ENCODE measurements around the gene SSBP3.

GRCh38 chr1:54357967-54358366 lies 48.2 kb downstream of the SSBP3 start:
- TF ChIP-seq, protein P1, sequence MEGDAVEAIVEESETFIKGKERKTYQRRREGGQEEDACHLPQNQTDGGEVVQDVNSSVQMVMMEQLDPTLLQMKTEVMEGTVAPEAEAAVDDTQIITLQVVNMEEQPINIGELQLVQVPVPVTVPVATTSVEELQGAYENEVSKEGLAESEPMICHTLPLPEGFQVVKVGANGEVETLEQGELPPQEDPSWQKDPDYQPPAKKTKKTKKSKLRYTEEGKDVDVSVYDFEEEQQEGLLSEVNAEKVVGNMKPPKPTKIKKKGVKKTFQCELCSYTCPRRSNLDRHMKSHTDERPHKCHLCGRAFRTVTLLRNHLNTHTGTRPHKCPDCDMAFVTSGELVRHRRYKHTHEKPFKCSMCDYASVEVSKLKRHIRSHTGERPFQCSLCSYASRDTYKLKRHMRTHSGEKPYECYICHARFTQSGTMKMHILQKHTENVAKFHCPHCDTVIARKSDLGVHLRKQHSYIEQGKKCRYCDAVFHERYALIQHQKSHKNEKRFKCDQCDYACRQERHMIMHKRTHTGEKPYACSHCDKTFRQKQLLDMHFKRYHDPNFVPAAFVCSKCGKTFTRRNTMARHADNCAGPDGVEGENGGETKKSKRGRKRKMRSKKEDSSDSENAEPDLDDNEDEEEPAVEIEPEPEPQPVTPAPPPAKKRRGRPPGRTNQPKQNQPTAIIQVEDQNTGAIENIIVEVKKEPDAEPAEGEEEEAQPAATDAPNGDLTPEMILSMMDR (IDR thresholded peaks at IDR 0.05): no peak
- TF ChIP-seq POLR2AphosphoS5 (IDR thresholded peaks at IDR 0.05): no peak

All from breast epithelium (tissue), 3 donors.